ENCODE results near the gene NDUFA8. TPM values are rescaled to one million over a fixed set of nuclear protein-coding genes. Genes with fewer than 3 reads are reported as not detected.

NDUFA8 gene
- total and polyA plus RNA-seq, 9 of the 15 experiments (the other 6 are each of a cell fraction or from before 2014, with no cell fraction given): 105 to 212 (median 133) TPM

GRCh38 chr9:122125509-122126330, 33.9 kb downstream of the NDUFA8 start:
- Histone ChIP-seq H3K4me1 (replicated peaks in 1 of 2; ENCODE audit: control insufficient read depth in 2 of 2, insufficient read depth in 2 of 2, low read length in 2 of 2) (peaks cover 0 to 30% of the 10 kb centered on the region in 2 experiments; a peak in 3 of 5 replicates), H3K9me3 (replicated peaks; ENCODE audit: control insufficient read depth, insufficient read depth, low read depth, low read length) (no peaks in the 10 kb centered on the region), H4K20me1 (replicated peaks; ENCODE audit: control insufficient read depth, insufficient read depth, low read length) (peaks cover 15% of the 10 kb centered on the region), H3K4me3 (no peak overlapping the region), H2AFZ (ENCODE audit: low read depth, low read length) (no peak overlapping the region), H3K9me1 (ENCODE audit: control insufficient read depth, insufficient read depth, low read length) (no peaks in the 10 kb centered on the region), H3K79me2 (ENCODE audit: control insufficient read depth, insufficient read depth, low read length) (no peaks in the 10 kb centered on the region), H3K27me3 (ENCODE audit: control insufficient read depth in 2 of 2, insufficient read depth in 2 of 2, low read length in 2 of 2) (peaks cover 0 to 22% of the 10 kb centered on the region in 2 experiments; a peak in 3 of 5 replicates), H3K9ac (ENCODE audit: insufficient read depth in 1 of 2, low read depth in 2 of 2, low read length in 2 of 2) (peak overlapping the region in 1 of 2 experiments; percentile 56; a peak in 2 of 4 replicates), H3K27ac (ENCODE audit: extremely low read depth, low read depth, low read length) (no peak overlapping the region), H3K36me3 (ENCODE audit: control insufficient read depth, insufficient read depth, low read length) (no peaks in the 10 kb centered on the region), H3K4me2 (ENCODE audit: insufficient read depth, low read length) (no peak overlapping the region)
- TF ChIP-seq MED1 (CRISPR knock-in tag; IDR thresholded peaks at IDR 0.05; ENCODE audit: borderline replicate concordance) (no peak), ATF6 (CRISPR knock-in tag; IDR thresholded peaks at IDR 0.05) (no peak), SREBF1 (IDR thresholded peaks at IDR 0.05; ENCODE audit: borderline replicate concordance, low read depth, low read length) (0 out of 2 replicates have a peak, but pooled peaks have one; percentile 26), ZBTB1 (CRISPR knock-in tag; IDR thresholded peaks at IDR 0.05; ENCODE audit: borderline replicate concordance, low read depth) (no peak)
- intact Hi-C loops (cut with micrococcal nuclease) (loop anchor here (1.0 to 2.0 kb wide), 3 partner anchors 225 to 685 kb away; no protein-coding TSS in a partner anchor), in situ Hi-C loops (cut with MboI) (loop anchor here (10.0 kb wide), 1 partner anchor 689 kb away; no protein-coding TSS in a partner anchor)
- FAIRE-seq (no peak), ATAC-seq (peak; percentile 27), DNase-seq (ENCODE audit: extremely low read depth in 1 of 4, low spot score in 3 of 4) (peak in 1 of 4 experiments; percentile 18)
- WGBS (ENCODE audit: insufficient coverage, low coverage, missing lambda C conversion rate): 13% methylated on average over 16 of the region's 21 CpGs
- CTCF ChIA-PET (ENCODE audit: low intra/inter-chr PET ratio): interaction anchor here (0.7 to 3.8 kb wide), 7 partner anchors 26 to 1930 kb away, joined by 3 to 88 read pairs (median 6); no protein-coding TSS in a partner anchor
- POLR2A ChIA-PET: interaction anchor here (0.7 to 1.6 kb wide), 8 partner anchors 26 to 1360 kb away, joined by 3 to 6 read pairs (median 4); no protein-coding TSS in a partner anchor
- BruUV-seq (replicated peaks): no TSS peak

All from K562 (cell line).